Panc1 (cell line): ENCODE measurements around the gene ZFYVE1. TPM values are rescaled to one million over a fixed set of nuclear protein-coding genes. Genes with fewer than 3 reads are reported as not detected.

Experiments
- ATAC-seq: fragments of 200-7000 bp; cut with Tn5 transposase; 2 replicates; pipeline ENCODE4 v1.9.1; 2020; ENCODE audit warnings: mild to moderate bottlenecking, moderate library complexity
- BruUV-seq: library from RNA; stranded (reverse); fragments of 400-500 nt; replicated peaks from 2 replicates; lab custom pipeline; 2021; lab: Mats Ljungman, UMichigan
- CTCF ChIA-PET: fragments of 300-600 bp; sonication (Branson Sonifier 250); formaldehyde crosslinking; loops from one replicate; lab custom pipeline; 2022; ENCODE audit warnings: antibody characterized with exemption; lab: Charles Lee
- POLR2A ChIA-PET: fragments of 300-600 bp; sonication (Branson Sonifier 250); formaldehyde crosslinking; loops from one replicate; lab custom pipeline; 2022; ENCODE audit warnings: antibody characterized with exemption; lab: Charles Lee
- DNase-seq: peaks from one replicate; pipeline ENCODE4 v3.0.0-alpha.2; 2010; ENCODE audit warnings: low read depth, low spot score
- H3K27ac ChIP-seq: 2 replicates; pipeline ENCODE4 v1.5.1; 2011; ENCODE audit warnings: mild to moderate bottlenecking, low read length, inconsistent platforms
- H3K27me3 ChIP-seq: fragments of 200-500 bp; sonication (Bioruptor generic); 2 replicates; pipeline ENCODE4 v1.6.0; 2014; ENCODE audit warnings: low read length, inconsistent platforms; ENCODE audit not compliant: control insufficient read depth, insufficient read depth
- H3K36me3 ChIP-seq: fragments of 200-500 bp; sonication (Bioruptor generic); 2 replicates; pipeline ENCODE4 v1.5.1; 2014; ENCODE audit warnings: inconsistent platforms, mild to moderate bottlenecking, low read length, moderate library complexity; ENCODE audit not compliant: control insufficient read depth, insufficient read depth
- H3K4me1 ChIP-seq: 2 replicates; pipeline ENCODE4 v1.5.1; 2011; ENCODE audit warnings: inconsistent platforms, mild to moderate bottlenecking, low read length, moderate library complexity; ENCODE audit not compliant: control insufficient read depth, insufficient read depth
- H3K4me3 ChIP-seq, 2 experiments: 2 replicates each; pipeline ENCODE4 v1.5.1; 2011 to 2012; ENCODE audit warnings: low read depth in 2 of 2, low read length in 2 of 2, mild to moderate bottlenecking in 2 of 2, inconsistent platforms in 1 of 2, moderate library complexity in 1 of 2
- H3K9me3 ChIP-seq: fragments of 200-500 bp; sonication (Bioruptor generic); 2 replicates; pipeline ENCODE4 v1.5.1; 2014; ENCODE audit warnings: low read depth, mild to moderate bottlenecking, inconsistent platforms, low read length, moderate library complexity; ENCODE audit not compliant: control insufficient read depth, insufficient read depth
- CTCF ChIP-seq: fragments of 450-650 bp; IDR thresholded peaks from 2 replicates; pipeline ENCODE4 v1.5.1; 2017; ENCODE audit warnings: mild to moderate bottlenecking
- POLR2AphosphoS5 ChIP-seq: IDR thresholded peaks from 2 replicates; pipeline ENCODE4 v1.6.1; 2012; ENCODE audit warnings: mild to moderate bottlenecking, low read depth, low read length, moderate library complexity
- SIN3A ChIP-seq: IDR thresholded peaks from 2 replicates; pipeline ENCODE4 v1.6.1; 2012; ENCODE audit warnings: low read depth, mild to moderate bottlenecking, low read length, moderate library complexity, borderline replicate concordance; ENCODE audit not compliant: insufficient read depth
- TCF7L2 ChIP-seq: IDR thresholded peaks from 2 replicates; pipeline ENCODE4 v1.6.1; 2011; ENCODE audit warnings: mild to moderate bottlenecking, low read depth, low read length, inconsistent platforms
- in situ Hi-C: cut with HindIII; loops from 2 replicates; pipeline ENCODE4 v1.10.0; 2016; ENCODE audit warnings: low sequenced_read_pairs, low pct_unique_long_range_greater_than_20kb
- intact Hi-C: fragments of 100-400 bp; cut with micrococcal nuclease; formaldehyde crosslinking; loops from one replicate; pipeline ENCODE4 v1.10.0; 2022; ENCODE audit not compliant: unreplicated experiment
- total RNA-seq: library from RNA; stranded (reverse); gene quantifications from one replicate; pipeline ENCODE4 v1.2.1, GENCODE V29; 2021; ENCODE audit not compliant: unreplicated experiment
- TF ChIP-seq, protein P1 (sequence below), 2 experiments: IDR thresholded peaks; 2 replicates each; pipeline ENCODE4 v1.6.1; 2011 to 2012; ENCODE audit warnings: low read depth in 2 of 2, control low read depth in 1 of 2, low read length in 1 of 2, mild to moderate bottlenecking in 1 of 2, moderate library complexity in 1 of 2; ENCODE audit not compliant: insufficient read depth in 1 of 2

Gene ZFYVE1
- total RNA-seq, 1 experiment from 2014 or later, result 19.8 TPM

- TF ChIP-seq TCF7L2, result no peak
- no peak for TF ChIP-seq CTCF
- no peak for TF ChIP-seq SIN3A
- TF ChIP-seq, protein P1, sequence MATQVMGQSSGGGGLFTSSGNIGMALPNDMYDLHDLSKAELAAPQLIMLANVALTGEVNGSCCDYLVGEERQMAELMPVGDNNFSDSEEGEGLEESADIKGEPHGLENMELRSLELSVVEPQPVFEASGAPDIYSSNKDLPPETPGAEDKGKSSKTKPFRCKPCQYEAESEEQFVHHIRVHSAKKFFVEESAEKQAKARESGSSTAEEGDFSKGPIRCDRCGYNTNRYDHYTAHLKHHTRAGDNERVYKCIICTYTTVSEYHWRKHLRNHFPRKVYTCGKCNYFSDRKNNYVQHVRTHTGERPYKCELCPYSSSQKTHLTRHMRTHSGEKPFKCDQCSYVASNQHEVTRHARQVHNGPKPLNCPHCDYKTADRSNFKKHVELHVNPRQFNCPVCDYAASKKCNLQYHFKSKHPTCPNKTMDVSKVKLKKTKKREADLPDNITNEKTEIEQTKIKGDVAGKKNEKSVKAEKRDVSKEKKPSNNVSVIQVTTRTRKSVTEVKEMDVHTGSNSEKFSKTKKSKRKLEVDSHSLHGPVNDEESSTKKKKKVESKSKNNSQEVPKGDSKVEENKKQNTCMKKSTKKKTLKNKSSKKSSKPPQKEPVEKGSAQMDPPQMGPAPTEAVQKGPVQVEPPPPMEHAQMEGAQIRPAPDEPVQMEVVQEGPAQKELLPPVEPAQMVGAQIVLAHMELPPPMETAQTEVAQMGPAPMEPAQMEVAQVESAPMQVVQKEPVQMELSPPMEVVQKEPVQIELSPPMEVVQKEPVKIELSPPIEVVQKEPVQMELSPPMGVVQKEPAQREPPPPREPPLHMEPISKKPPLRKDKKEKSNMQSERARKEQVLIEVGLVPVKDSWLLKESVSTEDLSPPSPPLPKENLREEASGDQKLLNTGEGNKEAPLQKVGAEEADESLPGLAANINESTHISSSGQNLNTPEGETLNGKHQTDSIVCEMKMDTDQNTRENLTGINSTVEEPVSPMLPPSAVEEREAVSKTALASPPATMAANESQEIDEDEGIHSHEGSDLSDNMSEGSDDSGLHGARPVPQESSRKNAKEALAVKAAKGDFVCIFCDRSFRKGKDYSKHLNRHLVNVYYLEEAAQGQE (IDR thresholded peaks at IDR 0.05; ENCODE audit: insufficient read depth in 1 of 2, low read depth in 2 of 2, low read length in 1 of 2), result no peak
- no peak for TF ChIP-seq POLR2AphosphoS5
- Histone ChIP-seq H3K9me3 (no peaks in the 10 kb centered on the region), H3K4me3 (no peak overlapping the region), H3K27ac (no peak overlapping the region), H3K4me1 (no peaks in the 10 kb centered on the region), H3K27me3 (no peaks in the 10 kb centered on the region), H3K36me3 (peaks cover 3% of the 10 kb centered on the region)
- no TSS peak for BruUV-seq
- in situ Hi-C loops, result no loop called here
- ATAC-seq (no peak), DNase-seq (no peak)
- ChIA-PET POLR2A (no interaction called here), CTCF (no interaction called here)
- intact Hi-C loops, result no loop called here
These were observed 52.2 kb downstream of the ZFYVE1 start for GRCh38 chr14:72974661-72975060.

GRCh38 chr14:72970824-72971434, 56.0 kb downstream of the ZFYVE1 start:
- H3K4me3 ChIP-seq, result no peak overlapping the region
- no peak for ATAC-seq
- peaks cover 3% of the 10 kb centered on the region for H3K36me3 ChIP-seq
- TF ChIP-seq TCF7L2 (no peak), CTCF (no peak), POLR2AphosphoS5 (no peak)
- TF ChIP-seq, protein P1 (IDR thresholded peaks at IDR 0.05; ENCODE audit: insufficient read depth in 1 of 2, low read depth in 2 of 2, low read length in 1 of 2), result no peak
- H3K27me3 ChIP-seq, result no peaks in the 10 kb centered on the region
- intact Hi-C loops (no loop called here), in situ Hi-C loops (no loop called here)
- no peaks in the 10 kb centered on the region for H3K4me1 ChIP-seq
- no peak for DNase-seq
- BruUV-seq, result no TSS peak
- H3K9me3 ChIP-seq, result no peaks in the 10 kb centered on the region
- CTCF ChIA-PET, result no interaction called here
- POLR2A ChIA-PET, result no interaction called here
- no peak overlapping the region for H3K27ac ChIP-seq
